AG08395 (cell line): ENCODE data around the gene AIFM1.

ENCODE experiments used
- DNase-seq: peaks from one replicate; pipeline ENCODE4 v3.0.0; 2012; ENCODE audit warnings: mixed read lengths, low spot score

The AIFM1 gene

DNA sequence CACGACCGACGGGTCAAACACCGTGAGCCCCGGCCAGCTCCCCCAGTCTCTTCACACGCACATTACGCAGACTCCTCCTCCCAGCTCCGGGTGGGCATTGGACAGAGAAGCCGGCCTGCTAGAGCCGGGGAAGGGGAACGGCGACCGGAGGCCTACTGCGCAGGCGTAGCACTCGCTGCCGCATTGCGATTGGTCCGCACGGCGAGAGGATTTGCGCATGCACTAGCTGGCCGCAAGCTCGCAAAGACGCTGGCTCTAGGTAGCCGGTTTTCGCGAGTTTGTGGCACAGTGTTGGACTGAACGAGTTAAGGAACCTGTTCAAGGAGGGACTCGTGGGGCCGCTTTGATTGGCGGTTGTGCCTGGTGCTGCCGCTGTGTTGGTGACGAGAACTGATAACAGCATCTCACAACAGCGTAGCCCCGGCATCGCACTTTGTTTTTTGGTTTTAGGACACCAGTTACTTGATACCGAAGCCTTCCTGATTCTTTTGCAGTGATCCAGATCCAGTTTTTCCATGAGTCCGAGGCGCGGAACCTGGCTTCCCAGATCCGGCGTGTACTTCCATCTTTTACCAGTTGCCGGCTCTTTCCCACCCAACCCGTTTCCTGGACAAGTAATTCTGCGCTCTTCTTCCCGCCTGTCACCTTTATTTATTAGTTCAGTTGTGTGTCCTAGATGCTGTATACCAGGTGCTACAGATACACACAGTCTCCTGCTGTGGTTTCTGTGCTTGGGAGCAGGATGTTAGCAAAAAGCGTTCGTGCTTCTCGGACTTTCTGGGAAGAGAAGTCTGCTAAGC is at the start of gene AIFM1:
Gene AIFM1, minus strand, starts transcription at position 139 of the 800 bp plus-strand sequence. CDS start 185 bp downstream, outside the sequence.
- peak; percentile 92 for DNase-seq

DNA sequence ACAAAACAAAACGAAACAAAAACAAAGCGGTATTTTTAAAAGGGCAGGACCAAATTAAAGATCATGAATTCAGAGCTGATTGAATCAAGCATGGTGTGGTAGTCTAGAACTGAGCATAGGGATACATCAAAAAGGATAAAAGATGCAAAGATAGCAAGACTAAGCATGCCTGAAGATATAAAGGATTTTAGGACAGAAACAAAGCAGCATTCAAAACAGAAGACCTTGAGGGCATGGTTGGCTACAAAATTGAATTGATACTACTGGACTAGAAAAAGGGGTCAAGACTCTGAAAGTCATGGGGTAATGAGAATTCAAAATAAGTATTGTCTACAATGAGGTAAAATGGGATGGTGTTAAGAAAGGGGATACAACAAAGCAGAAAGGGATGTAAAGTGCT is 47.7 kb upstream of the AIFM1 start:
- no peak for DNase-seq

DNA sequence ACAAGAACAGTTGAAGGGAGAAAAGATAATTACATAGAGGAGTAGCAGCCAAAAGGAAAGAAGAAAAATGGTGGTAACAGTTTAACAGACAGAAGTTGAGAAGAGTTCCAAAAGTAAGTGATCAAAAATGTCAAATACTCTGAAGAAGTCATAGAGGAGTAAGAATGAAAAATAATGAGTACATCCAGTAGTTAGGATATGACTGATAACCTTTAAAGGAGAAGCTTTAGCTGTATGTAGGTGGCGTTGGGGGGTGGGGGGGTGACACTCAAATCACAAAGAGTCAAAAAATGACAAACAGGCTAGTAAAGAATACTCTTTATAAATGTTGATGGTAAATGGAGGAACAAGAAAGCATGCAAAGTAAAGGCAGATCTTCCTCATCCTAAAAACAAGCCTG is 46.7 kb upstream of the AIFM1 start:
- no peak for DNase-seq

DNA sequence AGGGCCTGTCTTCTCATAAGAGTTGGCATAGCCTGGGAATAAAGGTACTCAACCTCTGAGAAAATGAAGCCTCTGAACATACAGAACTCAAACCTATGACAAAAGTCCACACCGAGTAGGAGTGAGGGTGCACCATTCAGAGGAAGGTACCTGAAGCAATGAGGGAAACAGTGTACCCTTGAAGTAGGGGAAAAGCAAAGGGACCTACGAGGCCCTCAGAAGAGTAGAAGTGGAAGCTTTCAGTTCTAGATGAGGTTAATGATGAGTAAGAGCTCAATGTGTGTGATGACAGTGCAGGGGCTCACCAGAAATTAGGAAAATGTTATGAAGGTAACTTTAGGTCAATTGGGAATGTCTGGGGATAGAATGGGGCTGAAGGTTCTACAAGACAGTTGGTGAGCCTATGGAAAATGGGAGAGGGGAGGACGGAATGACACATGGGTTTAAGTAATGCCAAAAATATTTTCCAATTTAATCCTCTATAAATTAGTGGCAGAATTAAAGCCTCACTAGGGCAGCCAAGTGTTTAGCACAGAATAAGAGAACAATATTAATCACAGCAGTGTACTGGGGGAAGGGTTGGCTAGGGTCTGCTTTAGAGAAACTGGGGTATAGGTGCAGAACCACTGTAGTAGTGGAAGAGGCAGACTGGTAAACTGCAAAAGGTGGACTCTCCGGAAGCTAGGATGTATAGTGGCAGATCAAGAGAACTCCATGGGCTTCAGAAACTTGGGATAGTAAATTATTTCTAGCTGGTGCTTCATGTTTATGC is 46.0 kb upstream of the AIFM1 start:
- DNase-seq: no peak

DNA sequence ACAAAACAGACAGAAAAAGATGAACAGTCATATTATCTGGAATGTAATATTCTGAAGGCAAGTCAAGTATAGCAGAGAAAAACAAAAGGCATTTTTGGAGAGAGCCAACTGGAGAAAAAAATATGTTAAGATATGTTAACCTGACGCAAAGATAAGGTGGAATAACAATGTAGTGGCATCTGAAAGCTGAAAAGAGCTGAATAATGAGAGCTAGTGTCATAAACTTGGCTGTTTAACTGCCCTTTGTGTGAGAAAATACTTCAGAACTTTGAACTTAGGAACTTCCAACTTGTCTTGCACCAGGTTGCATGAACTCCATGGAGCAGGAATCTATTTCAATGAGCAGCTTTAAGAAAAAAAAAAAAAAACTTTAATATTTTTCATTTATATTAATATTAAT is 39.0 kb upstream of the AIFM1 start:
- no peak for DNase-seq

DNA sequence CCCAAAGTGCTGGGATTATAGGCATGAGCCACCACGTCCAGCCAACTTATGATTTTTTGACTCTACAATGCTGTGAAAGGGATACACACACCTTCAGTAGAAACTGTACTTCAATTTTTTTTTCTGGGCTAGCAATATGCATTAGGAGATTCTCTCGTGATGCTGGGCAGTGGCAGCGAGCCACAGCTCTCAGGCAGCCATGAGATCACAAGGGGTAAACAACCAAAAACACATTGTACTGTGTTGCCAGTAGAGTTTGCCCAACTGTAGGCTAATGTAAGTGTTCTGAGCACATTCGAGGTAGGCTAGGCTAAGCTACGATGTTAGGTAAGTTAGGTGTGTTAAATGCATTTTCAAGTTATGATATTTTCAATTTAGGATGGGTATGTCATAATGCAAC is 31.8 kb upstream of the AIFM1 start:
- DNase-seq: no peak

DNA sequence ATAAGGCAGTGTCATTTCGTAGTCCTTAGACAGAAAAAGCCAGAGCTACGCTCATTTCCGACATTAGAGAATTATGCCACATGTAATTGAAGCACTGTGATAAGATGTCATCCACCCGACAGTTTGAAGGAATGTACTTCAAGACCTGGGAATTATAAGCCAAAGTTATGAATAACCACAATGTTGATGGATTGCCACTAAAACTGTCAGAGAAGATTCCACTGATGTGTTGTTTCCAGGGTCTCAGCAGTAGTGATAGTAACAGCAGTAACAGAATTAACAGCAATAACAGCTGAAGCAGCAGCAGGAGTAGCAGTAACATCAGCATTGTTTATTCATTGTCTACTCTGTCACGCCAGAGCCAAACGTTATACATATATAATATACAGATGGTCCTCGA is 30.8 kb upstream of the AIFM1 start:
- DNase-seq: peak; percentile 17

DNA sequence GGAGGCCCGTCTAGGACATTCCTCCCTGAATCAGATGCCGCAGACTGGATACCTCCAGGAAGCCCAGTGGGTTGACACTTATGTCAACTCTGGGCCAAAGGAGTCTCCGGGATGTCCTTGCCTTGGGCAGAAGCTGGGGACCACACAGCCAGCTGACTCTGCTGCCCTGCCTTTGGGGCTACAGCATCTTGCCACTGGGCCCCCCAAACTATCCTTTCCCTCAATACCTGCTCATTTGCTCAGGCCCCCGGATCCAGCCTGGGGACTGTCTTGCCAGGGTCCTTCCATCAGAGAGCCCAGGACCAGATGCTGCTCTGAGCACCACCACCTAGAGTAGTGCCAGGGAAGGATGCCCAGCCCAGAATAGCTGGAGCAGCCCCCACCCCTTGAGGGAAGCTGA is 25.2 kb upstream of the AIFM1 start:
- no peak for DNase-seq

DNA sequence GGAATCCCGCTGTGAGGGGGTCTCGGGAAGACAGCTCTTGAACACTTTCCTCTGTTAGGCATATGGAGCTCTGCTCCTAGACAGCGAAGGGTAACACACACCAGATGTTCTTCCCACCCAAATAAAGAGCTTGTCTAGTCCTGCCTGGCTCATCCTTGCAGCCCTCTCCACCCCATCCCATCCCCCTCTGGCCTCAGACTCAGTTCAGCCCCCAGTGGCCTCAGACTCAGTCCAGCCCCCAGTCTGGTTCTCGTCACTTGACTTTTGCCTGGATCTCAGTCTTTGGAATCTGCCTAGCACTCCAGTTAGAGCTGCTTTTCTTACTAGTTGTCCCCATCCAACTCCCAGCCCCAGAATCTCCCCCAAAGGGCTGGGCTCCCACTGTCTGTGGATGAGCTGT is 21.0 kb upstream of the AIFM1 start:
- no peak for DNase-seq

DNA sequence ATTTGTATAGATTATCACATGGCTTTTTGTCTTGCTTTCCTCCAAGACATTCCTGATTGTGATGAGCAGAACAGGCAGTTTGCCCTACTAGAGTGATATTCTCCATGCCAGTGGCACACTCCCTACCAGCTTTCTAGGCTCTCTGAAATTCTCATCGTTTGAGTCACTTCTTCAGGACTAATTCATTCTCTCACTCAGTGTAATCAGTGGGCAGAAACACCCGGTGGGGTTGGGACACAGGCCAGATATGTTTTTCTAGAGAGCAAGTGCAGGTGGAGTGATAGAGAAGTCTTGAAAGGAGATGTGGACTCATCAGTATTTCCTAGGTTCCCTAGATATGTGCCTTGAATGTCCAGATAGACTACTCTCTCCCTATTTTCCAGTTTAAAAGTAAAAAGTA is 19.2 kb upstream of the AIFM1 start:
- DNase-seq: no peak

DNA sequence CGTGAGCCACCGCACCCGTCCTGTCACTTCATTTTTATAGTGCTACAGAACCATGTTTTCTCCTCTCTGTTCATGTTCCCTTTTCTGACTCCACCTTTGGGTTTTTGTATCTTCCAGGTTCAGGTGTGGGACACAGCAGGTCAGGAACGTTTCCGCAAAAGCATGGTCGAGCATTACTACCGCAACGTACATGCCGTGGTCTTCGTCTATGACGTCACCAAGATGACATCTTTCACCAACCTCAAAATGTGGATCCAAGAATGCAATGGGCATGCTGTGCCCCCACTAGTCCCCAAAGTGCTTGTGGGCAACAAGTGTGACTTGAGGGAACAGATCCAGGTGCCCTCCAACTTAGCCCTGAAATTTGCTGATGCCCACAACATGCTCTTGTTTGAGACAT is 18.5 kb upstream of the AIFM1 start:
- no peak for DNase-seq

DNA sequence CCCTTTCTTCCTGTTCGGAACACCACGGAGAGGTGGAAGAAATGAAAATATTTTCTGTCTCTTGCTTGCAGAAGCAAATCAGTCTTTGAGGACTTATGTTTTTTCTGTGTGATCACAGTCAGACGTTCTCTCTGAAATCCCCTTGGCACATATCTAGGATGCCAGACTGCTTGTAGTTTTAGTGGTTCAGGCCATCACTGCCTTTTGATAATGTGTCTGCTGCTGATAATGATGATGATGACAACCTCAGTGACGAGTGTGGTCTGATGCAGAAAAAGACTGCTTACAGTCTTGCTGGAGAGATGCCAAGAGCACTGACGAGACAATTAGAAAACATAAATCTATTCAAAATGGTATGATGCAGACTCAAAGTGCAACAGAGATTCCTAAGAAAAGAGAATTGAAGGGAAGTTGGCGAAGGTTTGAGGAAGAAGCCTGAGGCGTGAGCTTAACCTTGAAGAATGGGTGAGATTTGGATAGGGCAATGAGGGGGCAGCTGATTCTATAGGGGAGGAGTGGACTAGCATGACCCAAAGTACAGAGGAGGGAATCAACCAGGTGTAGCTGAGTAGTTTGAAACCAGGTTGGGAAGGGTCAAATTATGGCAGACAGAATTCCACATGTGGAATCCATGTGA is 14.1 kb upstream of the AIFM1 start:
- DNase-seq: no peak

DNA sequence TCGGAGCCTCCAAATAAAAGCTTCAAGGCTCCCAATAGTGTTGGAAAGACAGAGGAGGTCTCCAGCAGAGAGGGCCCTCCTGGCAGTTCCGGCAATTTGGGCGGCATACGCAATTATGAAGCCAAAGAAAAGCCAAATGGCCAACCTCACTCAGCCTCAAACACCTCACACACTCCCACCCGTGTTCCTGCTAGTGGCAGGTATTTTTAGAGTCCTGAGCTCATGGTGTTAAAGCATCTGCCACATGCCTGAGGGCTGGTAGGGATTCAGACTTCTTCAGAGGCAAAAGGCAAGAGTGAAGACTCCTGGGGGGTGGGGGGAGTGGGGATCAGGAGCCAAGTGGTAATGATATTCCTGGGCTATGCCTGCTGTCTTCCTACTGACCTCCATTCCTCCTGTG is 13.5 kb upstream of the AIFM1 start:
- no peak for DNase-seq

DNA sequence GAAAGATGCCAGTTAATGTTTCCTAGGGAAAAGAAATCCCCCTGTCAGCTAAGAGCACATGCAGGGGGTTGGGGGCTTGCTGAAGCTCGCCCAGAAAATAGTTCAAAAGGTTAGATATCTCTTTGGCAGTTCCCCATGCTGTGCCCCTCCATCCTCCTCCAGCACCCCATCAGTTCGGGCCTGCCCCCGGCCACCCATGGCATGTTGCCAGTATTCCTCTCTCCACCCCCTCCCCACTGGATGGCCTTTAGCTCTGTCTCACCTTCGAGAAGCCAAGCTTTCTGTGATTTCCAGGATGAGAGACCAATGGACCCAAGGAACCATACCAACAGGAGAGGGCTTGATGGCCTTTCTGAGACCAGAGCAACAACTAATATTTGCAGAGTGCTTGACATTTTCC is 11.3 kb upstream of the AIFM1 start:
- no peak for DNase-seq

DNA sequence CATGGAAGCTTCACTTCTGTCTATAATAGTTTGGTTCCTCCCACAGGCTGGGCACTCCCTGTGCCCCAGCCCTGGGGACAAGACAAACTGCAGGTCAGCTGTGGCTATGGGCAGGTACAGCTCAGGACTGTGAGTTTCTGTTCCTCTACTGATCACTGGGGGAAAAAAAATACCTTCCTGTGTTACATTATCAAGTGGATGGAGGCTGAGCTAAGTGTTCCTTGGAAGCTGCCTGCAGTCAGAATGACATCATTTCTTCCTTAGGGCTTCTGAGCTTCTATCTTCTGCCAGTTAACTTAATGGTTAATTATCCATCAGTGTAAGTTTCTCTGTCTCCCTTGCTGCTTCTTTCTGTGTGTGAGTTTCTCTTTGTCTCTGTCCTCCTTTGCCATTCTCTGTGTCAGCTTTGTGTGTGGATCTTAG is 10.7 kb upstream of the AIFM1 start:
- no peak for DNase-seq

DNA sequence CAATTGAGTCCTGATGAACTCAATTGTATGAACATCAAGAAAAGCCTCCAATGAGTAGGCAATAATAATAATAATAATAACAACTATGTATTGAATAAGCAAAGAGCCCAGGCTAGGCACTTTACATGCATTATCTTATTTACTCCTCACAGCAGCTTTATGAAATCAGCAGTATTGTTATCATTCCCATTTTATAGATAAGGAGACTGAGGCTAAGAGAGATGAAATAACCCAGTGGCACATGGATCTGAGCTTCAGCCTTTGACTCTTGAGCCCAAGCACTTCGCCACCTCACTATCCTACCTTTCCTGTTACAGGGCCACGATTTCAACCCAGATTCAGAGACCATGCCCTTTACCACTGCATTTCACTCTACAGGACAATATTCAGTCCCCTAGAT is 9.3 kb upstream of the AIFM1 start:
- no peak for DNase-seq

DNA sequence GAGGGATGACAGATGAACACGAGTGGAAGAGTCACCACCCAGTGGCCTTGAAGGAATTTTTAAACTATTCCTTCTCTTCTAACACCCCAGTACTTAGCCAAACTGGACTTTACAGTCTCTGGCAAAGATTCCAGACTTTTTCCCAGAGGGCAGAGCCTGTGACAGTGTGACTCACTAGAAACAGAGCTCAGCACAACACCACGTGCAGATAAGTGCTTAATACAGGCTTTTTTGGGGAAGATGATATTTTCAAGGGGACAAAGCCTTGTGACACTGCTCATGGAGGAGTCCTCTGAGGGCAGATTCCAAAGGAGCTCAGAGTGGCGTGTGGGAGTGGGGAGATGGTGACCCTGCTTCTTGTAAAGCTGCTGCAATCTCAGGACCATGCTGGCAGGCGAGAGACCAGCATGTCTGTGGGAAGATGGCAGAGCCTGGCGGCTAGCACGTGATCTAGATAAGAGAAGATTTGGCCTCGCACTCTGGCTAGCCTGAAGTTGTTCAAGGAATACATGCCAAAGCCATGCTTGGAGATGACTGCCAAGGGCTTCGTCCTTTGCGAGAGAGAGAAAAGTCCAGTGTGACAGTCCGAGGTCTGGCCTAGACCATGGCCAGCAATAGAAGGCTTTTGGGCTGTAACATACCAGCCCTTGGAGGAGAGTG is 8.5 kb upstream of the AIFM1 start:
- peak; percentile 82 for DNase-seq

DNA sequence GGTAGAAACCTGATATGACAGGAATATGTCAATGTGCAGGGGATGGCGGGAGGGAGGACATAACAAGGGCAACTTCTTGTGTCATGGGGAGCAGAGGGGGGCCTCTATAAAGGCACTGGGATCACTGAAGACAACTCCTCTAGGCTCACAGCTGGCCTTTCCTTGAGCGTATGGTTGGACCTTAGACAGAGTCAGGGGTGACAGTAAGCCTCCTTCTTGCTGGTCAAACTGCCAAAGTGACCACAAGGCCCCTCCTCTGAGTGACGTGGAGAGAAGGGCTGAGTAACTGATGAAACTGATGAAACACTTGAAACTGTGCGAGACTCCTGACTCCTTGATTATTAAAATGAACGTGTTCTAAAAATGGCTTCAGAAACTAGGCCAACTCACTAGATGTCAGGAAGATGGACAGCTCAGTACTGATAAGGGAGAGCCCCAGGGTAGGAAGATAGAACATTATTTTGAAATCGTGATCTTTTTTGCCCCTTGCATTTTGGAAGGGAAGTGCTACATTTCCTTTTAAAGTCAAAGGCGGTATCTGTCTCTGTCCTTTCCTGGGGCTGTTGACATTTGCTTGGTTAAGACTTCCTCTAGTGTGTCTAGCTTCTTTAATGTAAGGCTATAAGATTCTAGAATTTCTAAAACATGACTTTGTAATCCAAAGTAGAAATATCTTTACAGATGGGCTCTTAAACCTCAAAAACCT is 7.7 kb upstream of the AIFM1 start:
- peak; percentile 64 for DNase-seq

DNA sequence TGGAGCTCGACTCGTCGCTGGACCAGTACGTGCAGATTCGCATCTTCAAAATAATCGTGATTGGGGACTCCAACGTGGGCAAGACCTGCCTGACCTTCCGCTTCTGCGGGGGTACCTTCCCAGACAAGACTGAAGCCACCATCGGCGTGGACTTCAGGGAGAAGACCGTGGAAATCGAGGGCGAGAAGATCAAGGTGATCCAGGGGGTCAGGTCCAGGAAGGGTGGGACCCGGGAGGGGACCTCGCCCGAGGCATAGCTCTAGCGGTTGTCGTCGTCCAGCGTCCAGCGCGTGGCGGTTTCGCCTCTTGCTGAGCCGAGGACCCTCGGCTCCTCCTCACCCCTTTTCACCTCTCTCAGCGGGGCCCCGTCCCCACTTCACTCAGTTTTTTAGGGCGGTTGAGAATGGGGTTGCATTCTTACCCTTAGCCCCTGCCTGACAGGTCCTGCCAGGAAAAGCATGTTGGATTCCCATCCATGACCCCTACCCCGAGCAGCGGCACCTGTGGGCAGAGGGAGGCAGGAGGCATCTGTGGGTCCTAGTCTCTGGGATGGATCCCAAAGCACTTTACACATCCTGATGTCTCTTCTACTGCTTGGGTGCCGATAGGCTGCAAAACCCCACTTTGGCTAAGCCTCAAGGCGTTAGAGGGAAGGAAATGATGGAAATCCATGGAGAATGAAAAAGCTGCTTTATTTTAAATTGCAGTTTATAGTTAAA is 6.6 kb upstream of the AIFM1 start:
- no peak for DNase-seq

DNA sequence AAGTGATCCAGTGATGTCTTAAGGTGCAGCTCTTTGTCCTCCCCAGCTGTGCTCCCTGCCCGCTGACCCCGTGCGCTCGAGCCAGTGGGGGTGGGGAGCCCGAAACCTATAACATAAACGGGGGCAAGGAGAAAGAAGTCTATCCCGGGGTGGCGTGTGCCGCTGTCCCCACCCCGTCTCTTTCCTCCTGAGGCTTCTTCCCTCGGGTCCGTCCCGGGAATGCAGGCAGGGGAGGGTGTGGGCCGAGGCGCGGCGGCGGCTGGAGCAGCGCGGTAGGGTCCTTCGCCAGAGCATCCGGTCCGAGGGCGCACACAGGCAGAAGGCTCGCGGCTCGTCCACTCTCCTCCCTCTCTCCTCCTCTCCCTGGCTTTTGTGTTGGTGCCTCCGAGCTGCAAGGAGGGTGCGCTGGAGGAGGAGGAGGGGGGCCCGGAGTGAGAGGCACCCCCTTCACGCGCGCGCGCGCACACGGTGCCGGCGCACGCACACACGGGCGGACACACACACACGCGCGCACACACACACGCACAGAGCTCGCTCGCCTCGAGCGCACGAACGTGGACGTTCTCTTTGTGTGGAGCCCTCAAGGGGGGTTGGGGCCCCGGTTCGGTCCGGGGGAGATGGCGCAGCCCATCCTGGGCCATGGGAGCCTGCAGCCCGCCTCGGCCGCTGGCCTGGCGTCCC is 5.9 kb upstream of the AIFM1 start, which contains the start of gene RAB33A:
Gene RAB33A, plus strand, starts transcription at position 517 of the 681 bp plus-strand sequence. Its CDS starts 101 bp downstream, at position 618.
- no peak for DNase-seq
